GM18505 (cell line): Measurements from ENCODE around the gene CLGN.
"Not testable (repeated sequence)": the region's sequence is repeated elsewhere in the genome, so short reads cannot be mapped to it uniquely, and the experiment has no call there.

Experiments
- ATAC-seq: cut with Tn5 transposase; IDR thresholded peaks from one replicate; pipeline ENCODE4 v1.9.1; 2021; ENCODE audit not compliant: unreplicated experiment
- POLR2A ChIP-seq: IDR thresholded peaks from 4 replicates; pipeline ENCODE4 v1.6.1; 2011; ENCODE audit warnings: borderline replicate concordance; ENCODE audit not compliant: insufficient read depth, insufficient read length; ENCODE audit errors: extremely low read depth

CLGN gene

GRCh38 chr4:140423106-140423505 lies 4.3 kb downstream of the CLGN start:
- no peak for TF ChIP-seq POLR2A
- no peak for ATAC-seq

GRCh38 chr4:140413130-140413969 lies 14.1 kb downstream of the CLGN start:
- ATAC-seq = not testable (repeated sequence)

- no peak for TF ChIP-seq POLR2A
- ATAC-seq = no peak
Measured at GRCh38 chr4:140408974-140409373, 18.5 kb downstream of the CLGN start.

- no peak for TF ChIP-seq POLR2A
- no peak for ATAC-seq
Measured at GRCh38 chr4:140406292-140406691, 21.2 kb downstream of the CLGN start.

- no peak for TF ChIP-seq POLR2A
- no peak for ATAC-seq
Measured at GRCh38 chr4:140400111-140400510, 27.3 kb downstream of the CLGN start.

- no peak for TF ChIP-seq POLR2A
- no peak for ATAC-seq
Measured at GRCh38 chr4:140395668-140396067, 31.8 kb downstream of the CLGN start.

- no peak for TF ChIP-seq POLR2A
- no peak for ATAC-seq
Measured at GRCh38 chr4:140388015-140388414, 39.4 kb downstream of the CLGN start.

- ATAC-seq = no peak
- TF ChIP-seq POLR2A = no peak
Measured at GRCh38 chr4:140382732-140383131, 44.7 kb downstream of the CLGN start.

- TF ChIP-seq POLR2A = no peak
- no peak for ATAC-seq
Measured at GRCh38 chr4:140374130-140374477, 53.3 kb downstream of the CLGN start.

- TF ChIP-seq POLR2A = peak; percentile 73
- ATAC-seq = peak; percentile 91
Measured at GRCh38 chr4:140373328-140374129, 53.9 kb downstream of the CLGN start, which contains the start of gene SCOC. SCOC (plus strand) TSS chr4:140373646; CDS start chr4:140379171, 5,525 bp downstream.

GRCh38 chr4:140372751-140373327 lies 54.6 kb downstream of the CLGN start:
- no peak for TF ChIP-seq POLR2A
- peak; percentile 61 for ATAC-seq

- no peak for ATAC-seq
- TF ChIP-seq POLR2A = no peak
Measured at GRCh38 chr4:140368686-140369085, 58.8 kb downstream of the CLGN start.

GRCh38 chr4:140367738-140368137 lies 59.7 kb downstream of the CLGN start:
- no peak for TF ChIP-seq POLR2A
- no peak for ATAC-seq
